CD4-positive, alpha-beta T cell treated with Interleukin-17A for 1 hour (primary cell): ENCODE data around the gene ADAMTS7.
"Not testable (repeated sequence)": the region's sequence is repeated elsewhere in the genome, so short reads cannot be mapped to it uniquely, and the experiment has no call there.

ENCODE experiments used
- DNase-seq: peaks from one replicate; pipeline ENCODE4 v3.0.0-alpha.2; 2020

The ADAMTS7 gene

DNA sequence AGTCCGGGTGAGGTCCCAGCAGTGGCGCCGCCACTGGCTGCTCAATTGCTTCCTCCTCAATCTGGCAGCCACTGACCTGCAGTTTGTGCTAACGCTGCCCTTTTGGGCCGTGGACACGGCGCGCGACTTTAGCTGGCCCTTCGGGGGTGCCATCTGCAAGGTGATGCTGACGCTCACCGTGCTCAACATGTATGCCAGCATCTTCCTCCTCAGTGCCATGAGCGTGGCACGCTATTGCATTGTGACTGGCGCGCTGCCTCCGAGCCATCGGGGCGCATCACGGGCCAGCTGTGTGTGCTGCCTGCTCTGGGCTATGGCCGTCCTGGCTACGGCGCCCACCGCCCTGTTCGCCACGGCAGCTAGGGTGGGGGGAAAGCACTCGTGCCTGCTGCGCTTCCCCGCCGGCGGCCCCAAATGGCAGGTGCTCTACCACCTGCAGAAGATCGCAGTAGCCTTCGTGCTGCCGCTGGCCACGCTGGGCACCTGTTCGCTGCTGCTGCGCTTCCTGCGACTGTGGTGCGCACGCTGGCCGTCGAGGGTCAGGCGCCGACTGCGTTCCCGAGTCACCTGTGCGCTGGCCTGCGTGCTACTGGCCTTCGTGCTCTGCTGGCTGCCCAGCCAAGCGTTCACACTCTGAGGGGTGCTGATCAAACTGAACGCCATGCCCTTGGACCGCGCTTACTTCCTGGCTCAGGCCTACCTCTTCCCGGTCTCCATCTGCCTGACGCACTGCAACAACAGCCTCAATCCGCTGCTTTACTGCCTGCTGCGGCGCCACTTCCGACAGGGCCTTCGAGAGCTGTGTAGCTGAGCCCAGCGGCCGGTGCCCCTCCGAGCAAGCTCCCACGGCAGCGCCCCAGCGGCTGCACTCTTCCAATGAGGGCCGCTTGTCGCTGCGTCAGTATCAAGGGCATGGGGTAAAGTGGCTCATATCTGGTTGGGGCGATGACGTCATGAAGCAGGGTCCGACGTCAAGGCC is 20.3 kb upstream of the ADAMTS7 start:
- DNase-seq, result no peak

DNA sequence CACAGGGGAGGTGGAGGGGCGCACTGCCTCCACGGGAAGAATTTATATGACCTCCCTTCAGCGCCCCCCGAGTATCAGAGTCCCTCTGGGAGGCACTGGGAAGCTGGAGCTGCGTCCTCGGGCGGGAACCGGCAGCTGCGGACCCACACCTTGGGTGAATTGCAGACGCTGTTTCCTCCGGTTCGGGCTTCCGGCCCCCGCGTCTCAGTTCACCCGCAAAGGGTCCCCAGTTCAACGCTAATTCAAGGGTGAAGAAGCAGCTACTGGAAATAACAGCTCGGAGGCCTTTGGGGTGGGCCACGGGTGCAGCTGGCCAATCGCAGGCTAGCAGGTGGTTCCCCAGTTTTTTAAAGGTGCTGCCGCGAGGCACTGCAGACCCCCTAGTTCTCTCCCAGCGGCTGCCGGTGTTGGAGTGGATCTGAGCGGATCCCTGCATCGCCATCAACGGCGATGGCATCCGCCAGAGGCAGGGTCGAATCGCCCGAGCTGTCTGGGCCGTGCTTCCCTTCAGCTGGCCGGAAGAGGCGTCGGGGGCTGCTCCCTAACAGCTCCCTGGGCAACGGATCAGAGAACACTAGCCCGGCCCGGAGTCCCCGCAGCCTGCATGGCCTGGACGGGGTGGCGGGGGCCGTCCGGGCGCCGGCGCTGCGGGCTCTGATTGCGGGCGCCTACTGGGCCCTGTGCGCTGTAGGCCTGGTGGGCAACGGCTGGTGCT is 19.4 kb upstream of the ADAMTS7 start:
- DNase-seq, result no peak

DNA sequence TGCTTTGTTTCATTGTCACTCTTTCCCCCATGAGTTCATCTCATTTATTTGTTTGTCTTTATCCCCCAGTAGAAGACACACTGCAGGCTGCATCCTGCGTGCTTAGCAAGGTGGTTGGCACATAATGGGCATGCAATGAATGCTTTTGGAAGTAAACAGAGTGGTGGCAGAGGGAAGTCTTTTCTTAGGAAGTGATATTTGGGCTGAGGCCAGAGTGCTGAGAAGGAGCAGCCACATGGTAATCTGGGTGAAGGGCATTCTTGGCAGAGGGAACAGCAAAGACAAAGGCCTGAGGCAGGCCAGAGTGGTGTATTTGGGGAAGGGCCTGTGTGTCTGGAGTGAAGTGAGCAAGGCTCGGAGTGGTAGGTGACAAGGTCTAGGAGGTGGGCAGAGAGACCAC is 17.7 kb upstream of the ADAMTS7 start:
- no peak for DNase-seq

DNA sequence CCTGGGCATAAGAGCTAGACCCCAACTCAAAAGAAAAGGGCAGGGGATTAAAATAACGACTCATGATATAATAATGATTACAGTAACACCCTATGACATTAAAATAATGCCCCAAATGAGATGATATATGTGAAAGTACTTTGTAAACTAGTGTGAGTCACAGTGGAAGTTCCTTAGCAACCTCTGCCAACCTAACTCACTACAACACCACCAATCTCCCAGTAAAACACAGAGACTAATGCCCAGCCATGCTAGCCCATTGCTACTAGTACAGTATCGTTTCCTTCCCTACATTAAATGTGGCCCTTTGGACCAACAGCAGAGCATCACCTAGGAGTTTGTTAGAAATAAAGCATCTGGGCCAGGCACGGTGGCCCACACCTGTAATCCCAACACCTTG is 11.2 kb upstream of the ADAMTS7 start:
- DNase-seq, result no peak

DNA sequence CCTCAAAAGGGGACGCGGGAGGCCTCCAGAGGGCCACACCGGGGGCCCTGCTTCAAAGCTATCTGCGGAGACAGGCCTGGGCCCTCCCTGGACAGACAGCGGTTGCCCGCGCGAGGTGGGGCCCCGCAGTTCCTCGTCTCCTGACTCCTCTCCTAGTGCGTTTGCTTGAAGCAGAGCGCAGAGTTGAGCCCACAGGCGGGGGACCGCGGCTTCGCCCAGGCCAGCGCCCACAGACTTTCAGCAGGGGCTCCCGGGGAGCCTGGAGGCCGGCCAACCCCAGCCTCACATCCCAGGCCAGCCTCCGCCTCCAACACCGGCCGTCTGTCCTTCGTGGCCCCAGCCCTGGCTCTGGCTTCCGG is 540 bp upstream of the ADAMTS7 start:
- no peak for DNase-seq

DNA sequence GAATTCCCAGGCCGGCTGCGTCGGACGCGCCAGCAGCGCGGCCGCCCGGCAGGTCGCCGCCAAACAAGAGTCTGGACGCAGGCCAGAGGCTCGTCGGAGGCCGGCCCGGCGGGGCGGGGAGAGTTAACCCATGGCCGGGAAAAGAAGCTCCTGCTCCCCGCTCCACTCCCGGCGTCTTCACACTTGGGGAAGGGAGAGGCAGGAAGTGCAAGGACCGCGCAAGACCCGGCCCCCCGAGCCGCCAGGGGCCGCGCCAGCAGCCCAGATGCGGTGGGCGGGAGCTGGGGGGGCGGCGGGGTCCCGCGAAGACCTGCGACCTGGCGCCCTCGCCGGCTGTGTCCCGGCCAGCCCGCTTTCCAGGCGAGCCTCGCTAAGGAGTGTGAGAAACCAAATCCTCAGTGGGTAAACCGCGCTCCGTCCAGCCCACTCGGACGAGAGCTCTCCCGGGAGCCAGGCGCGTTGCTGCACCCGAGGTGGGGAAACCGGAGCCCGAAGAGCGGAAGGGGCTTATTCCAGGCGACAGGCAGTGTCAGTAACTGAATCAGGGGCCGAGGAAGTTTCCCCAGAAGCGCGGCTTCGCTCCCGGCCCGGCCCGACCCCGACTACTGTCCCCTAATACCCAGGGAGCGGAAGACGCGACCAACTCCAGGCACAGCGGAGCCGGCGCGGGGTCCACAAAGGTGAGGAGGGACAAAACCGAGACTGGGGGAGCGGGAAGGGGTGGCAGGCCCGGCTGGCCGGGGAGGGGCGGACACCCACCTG is 721 bp downstream of the ADAMTS7 start:
- DNase-seq, result no peak

DNA sequence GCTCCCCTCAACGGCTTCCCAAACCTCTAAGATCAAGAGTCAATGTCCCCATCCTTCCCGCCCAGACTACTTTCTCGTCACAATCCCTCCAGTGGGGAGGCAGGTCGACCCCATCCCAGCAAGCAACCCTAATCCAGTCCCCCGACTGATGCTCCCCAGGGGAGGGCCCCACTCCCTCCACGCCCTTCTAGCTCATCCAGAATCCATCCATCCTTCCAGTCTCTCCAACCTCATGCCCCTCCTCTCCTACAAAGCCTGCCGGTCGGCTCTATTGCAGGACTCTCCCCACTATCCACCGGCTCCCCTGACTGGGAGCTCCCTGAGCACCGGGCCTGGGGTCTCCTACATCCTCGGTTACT is 1.3 kb downstream of the ADAMTS7 start:
- no peak for DNase-seq

DNA sequence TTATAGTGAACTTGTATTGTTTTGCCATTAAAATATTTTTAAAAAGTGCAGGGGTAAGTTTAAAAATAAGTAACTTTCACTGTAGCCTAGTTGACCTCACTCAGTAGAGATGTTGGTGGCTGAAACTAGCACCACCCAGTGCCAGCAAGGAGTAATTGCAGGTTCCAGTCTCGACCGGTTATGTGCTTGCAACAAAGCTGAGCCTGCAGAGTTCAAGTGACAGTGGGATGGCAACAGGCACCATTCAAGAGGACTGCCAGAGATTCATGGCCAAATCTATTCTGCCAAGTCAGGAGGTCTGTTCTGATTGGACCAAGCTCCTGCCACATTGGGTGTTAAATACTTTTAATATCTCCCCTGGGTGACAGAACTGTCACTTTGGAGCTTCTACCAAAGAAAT is 2.7 kb downstream of the ADAMTS7 start:
- peak; percentile 5 for DNase-seq

DNA sequence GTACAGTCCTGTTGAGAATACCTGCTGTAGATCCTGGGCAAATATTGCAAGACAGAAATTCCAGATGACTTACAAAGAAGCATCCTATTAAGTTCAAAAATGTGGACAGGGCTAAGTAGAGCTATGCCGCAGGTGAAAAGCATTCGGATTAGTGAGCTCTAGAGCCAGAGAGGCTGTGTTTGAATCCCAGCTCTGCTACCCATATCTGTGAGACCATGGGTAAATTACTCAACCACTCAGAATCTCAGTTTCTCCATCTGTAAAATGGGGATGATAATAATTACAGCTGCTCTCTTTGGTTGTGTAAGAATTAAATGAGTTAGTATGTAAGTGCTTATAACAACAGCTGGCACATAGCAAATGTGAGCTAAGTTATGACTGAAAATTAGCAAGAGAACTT is 3.9 kb downstream of the ADAMTS7 start:
- no peak for DNase-seq

DNA sequence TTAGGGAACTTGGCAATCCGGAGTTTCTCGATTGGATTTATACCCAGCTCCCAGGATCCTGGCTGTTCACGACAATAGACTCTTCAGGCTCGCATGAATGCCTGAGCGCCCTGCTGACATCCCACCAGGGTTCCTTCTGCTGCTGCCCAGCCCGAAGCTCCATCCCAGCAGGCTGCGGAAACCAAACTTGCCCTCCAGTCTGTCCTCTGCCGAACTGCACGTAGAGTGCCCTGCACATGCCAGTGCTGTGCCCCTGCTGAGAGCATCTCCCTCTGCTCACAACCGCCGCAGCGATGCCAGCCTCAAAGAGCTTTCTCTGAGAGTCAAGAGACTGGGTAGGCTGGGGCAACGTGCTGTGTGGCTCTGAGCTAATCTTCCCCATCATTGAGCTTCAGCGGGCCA is 6.9 kb downstream of the ADAMTS7 start:
- DNase-seq, result no peak

DNA sequence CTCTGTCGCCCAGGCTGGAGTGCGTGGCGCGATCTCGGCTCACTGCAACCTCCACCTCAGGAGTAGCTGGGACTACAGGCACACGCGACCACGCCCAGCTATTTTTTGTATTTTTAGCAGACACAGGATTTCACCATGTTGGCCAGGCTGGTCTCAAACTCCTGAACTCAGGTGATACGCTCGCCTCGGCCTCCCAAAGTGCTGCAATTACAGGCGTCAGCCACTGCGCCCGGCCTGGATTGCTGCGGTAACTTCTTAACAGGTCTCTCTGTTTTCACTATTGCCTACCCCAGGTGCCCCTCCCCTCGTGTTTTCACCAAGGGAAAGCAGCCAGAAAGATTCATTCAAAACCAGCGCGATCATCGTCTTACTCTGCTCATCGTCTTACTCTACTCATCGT is 10.5 kb downstream of the ADAMTS7 start:
- no peak for DNase-seq

DNA sequence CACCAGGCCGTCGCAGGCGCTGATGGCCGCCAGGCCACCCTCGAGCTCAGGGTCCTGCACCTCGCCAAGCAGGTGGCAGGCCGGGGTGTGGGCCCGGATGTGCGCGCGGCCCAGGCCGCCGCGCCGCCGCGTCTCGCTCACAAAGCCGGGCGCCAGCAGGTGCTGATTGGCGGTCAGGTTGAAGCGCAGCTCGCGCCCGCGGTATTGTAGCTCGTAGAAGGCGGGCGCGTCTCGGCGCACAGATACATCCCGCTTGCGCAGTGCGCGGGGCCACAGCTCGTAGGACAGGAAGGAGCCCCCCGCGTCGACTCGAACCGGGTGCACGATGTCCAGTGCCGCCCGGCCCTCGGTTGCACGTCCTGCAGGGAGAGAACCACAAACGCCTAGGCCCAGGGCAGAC is 11.1 kb downstream of the ADAMTS7 start:
- DNase-seq, result no peak

DNA sequence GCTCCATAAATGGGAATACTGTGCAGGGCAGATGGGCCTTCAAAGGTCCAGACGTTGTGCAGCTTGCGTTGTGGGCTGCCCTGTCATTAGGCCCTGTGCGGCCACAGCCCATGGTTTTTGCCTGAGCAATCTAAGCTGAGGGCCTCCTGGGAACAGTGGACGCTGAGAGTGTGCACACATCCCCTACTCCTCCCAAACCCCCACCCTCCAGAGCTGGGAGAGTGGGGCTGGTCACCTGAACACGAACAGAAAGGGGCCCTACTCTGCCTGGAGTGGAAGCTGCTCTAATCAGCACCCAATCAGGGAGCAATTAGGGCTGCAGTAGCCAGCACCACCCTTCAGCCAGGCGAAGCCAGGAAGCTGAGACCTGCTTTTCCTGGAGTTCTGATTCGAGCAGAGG is 12.2 kb downstream of the ADAMTS7 start:
- not testable (repeated sequence) for DNase-seq

DNA sequence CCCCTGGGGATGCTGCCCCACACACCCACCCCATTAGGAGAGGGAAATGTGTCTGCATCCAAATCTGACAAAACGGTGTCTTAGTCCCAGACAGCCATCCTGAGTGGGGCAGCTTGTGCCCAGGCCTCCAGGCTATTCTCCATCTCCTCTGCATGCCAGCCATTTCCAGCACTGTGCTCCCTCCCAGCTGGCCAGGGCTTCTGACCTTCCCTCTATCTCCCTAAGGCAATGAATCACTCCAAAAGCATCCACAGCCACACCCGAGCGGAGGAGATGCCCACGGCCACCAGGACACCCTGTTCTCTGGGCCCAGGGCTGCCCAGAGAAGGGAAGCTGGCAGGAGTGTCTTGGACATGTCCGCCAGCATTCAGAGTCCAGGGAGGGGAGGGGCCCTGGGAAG is 12.9 kb downstream of the ADAMTS7 start:
- DNase-seq, result not testable (repeated sequence)

DNA sequence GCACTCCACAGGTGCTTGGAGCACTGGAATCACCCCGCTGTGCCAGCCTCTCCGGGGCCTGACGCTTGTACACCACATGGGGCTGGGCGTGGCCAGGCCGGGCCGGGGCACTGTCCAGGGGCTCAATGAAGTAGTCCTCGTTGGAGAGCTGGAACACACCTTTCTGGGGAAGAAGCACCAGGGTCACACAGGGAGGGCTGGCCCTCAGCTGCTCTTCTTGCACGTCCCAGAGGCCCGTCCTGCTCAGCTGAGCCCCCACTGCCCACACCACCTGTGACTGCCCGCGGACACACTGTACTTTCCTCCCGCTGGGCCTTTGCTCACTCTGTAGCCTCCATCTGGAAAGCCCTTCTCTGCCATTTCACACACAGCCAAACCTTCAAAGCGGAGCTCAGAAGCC is 13.3 kb downstream of the ADAMTS7 start:
- no peak for DNase-seq

DNA sequence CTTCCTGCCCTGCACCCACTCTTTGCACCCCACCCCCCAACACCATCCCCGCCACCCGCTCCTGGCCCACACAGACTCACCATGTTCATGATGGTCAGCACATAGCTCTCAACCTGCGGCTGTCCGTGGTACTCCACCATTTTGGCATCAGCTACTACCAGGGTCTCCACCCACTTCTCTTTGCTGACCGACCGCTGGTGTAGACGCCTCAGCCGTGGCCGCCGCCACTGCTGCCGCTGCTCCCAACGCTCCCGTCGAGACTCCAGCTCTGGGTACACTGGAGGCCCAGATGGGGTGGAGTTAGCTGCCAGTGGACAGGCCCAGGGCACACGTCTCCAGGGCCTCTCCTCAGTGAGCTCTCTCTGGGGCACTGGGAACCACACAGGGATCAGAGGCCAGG is 14.8 kb downstream of the ADAMTS7 start:
- no peak for DNase-seq

DNA sequence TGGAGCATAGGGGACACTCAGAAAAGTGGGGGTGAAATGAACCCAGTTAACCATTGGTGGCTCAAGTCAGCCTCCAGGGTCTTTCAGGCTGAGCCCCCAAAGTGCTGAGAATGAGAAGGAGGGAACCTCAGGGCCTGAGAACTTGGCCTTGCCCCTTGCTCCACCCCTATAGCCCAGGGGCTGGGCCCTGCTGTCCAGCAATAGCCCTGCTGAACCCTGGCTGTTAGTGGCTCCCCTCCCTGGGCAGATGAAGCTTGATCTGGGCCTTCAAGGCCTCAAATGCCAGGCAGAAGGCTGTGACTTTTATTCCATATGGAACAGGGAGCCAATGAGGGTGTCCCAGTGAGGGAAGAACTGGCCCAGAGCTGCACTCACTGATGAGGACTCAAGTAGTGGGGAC is 16.2 kb downstream of the ADAMTS7 start:
- no peak for DNase-seq

DNA sequence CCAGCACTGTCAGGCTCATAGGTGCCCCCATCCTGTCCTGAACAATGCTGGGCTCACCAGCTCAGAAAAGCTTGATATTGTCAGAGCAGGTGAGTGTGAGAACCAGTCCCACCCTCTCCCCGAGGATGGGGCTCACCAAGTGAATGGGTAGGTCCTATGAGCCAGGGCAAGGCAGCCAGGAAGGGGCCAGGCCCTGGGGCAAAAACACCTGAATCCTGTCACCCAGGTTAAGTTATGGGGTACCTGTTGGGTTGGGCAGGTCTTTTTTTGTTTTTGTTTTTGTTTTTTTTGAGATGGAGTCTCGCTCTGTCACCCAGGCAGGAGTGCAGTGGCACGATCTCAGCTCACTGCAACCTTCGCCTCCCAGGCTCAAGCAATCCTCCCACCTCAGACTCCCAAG is 16.8 kb downstream of the ADAMTS7 start:
- DNase-seq, result not testable (repeated sequence)

DNA sequence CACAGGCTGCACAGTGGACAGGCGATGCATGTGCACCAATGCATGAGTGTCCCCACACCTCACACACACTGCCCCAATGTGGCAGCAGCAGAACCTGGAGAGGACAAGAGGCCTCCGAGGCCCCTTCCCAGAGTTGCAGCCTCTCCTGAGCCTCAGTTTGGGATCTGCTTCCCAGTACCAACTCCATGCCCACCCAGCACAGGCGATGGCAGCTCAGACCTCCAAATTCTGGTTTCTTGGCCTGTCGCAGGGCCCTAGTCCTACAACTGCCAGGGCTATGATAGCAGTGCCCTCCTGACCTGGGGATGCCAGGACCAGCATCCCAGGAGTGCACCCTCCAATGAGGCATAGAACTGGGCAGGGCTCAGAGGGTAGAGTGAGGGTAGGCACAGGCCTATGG is 19.9 kb downstream of the ADAMTS7 start:
- no peak for DNase-seq

DNA sequence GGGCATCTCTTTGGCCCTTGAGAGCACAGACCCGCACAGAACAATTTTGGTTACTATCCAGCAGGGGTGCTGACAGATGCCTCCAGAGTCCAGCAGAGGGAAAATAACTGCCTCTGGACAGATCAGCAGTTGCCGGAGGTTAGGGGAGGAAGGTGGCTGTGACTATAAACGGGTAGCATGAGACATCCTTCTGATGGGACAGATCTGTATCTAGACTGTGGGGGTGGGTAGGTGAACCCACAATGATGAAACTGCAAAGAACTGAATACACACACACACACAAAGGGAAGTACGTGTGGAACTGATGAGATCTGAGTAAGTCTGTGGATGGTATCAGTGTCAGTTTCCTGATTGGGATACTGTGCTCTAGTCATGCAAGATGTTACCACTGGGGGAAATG is 21.2 kb downstream of the ADAMTS7 start:
- DNase-seq, result no peak

DNA sequence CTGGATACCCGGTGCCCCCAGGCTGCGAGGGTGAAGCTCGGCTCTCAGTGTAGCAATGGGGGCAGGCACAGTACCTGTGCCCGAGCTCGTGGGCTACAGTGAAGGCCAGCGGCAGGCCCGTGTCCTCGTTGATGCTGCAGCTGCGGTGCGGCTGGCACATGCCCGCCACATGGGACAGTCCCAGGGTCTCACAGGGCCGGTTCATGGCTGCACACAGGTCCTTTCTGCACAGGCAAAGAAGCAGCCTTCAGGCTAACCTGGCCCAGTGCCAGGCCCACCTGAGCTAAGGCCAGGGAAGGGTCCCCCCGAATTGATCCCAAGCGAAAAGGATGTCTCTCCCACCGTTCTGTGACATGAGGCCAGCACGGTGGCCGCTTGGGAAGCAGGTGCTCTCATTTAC is 21.6 kb downstream of the ADAMTS7 start:
- DNase-seq, result no peak

DNA sequence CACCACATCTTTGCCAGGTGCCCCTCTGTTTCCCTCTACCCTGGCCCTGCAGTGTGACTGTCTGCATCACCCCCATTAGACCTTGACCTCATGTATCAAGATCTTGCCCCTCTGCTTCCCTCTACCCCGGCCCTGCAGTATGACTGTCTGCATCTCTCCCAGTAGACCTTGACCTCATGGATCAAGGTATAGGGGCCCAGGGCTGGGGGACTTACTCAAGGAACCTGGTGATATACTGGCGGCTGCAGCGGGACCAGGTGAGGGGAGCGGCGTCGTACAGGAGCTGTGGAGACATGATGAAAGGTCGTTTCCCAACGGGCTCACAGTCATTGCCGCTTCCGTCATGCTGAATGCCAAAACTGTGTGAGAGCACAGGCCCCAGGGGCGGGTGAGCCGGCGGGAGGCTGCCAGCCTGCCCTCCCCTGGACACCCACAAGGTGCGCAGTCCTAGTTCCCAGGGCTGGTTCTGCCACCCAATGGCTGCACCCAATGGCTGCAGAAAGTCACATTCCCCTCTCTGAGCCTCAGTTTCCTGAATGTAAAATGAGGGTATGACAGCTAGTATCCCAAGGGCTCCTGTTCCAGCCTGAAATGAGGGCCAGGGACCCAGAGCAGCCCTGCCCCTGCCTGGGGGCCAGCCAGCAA is 23.1 kb downstream of the ADAMTS7 start:
- DNase-seq, result no peak

DNA sequence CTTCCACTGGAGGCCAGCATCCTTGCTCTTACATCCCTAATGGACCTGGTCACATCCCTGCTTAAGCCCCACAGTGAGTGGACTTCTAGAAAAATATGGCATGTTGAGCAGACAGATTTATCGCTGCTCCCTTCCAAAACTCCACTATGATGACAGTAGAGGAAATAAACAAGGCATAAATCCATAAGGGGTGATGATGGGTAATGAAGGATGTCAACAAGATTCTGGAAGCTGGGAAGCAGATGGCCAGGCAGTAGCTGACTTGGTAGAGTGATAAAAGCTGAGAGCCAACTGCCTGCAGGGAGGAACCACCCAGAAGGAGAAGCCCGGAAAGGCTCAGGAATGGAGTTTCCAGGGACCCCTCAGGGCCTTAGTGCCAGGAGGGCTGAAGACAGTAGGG is 28.9 kb downstream of the ADAMTS7 start:
- DNase-seq, result not testable (repeated sequence)
